OCI-LY1 (cell line): Measurements from ENCODE around the gene SPAG9.

Experiments used
- EZH2 ChIP-seq: fragments of 200-600 bp; sonication (generic), shearing (Covaris generic); IDR thresholded peaks from 2 replicates; pipeline ENCODE4 v1.8.0; 2017; ENCODE audit warnings: borderline replicate concordance, mixed run types, mild to moderate bottlenecking, antibody characterized with exemption, low read length, moderate library complexity, mixed read lengths
- TF ChIP-seq, protein P1 (sequence below): fragments of 200-600 bp; sonication (generic), shearing (Covaris generic); IDR thresholded peaks from 2 replicates; pipeline ENCODE4 v1.5.1; 2017; ENCODE audit warnings: mild to moderate bottlenecking, antibody characterized with exemption, low read length, moderate library complexity, mixed read lengths

DNA sequence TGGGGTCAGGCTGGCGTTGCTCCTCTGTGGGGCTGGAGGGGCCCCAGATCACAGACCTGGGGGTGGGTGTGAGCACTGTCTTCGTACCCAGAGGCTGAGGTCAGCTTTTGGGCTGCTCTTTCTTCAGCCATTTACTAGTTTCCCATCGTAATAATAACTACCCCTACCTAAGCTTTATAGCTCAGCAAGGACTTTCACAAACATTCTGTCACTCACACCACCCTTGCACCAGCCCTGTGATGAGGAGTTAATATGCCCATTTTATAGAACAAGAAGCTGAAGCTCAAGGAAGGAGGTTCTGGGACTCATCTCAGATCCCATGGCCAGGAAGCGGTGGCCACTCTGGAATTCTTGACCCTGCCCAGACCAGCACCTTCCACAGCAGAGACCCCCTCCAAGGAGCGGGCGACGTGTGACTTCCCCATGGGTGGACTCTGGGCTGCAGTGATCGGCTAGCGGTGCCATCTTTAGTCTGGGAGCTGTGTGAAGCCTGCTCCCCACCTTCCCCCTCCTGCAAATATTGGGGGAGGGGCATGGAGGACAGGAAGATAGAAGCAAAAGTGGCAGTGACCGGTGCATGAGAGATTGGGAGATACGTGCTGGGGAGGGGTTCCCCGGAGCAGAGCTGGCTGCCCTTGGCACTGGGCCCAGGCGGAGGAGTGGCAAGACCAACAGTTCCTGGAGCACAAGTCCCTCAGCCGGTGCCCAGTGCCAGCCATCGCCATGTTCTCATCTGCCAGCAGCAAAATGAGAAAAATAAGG is 172.7 kb downstream of the SPAG9 start:
- TF ChIP-seq, protein P1, sequence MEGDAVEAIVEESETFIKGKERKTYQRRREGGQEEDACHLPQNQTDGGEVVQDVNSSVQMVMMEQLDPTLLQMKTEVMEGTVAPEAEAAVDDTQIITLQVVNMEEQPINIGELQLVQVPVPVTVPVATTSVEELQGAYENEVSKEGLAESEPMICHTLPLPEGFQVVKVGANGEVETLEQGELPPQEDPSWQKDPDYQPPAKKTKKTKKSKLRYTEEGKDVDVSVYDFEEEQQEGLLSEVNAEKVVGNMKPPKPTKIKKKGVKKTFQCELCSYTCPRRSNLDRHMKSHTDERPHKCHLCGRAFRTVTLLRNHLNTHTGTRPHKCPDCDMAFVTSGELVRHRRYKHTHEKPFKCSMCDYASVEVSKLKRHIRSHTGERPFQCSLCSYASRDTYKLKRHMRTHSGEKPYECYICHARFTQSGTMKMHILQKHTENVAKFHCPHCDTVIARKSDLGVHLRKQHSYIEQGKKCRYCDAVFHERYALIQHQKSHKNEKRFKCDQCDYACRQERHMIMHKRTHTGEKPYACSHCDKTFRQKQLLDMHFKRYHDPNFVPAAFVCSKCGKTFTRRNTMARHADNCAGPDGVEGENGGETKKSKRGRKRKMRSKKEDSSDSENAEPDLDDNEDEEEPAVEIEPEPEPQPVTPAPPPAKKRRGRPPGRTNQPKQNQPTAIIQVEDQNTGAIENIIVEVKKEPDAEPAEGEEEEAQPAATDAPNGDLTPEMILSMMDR, result no peak
- no peak for TF ChIP-seq EZH2
